IPS-18a (cell line): Measurements from ENCODE around the gene TRIML1.

Source experiments
- H3K27ac ChIP-seq: one replicate; pipeline ENCODE4 v1.5.1; 2013; ENCODE audit warnings: low read length
- H3K27me3 ChIP-seq: one replicate; pipeline ENCODE4 v1.6.1; 2013; ENCODE audit warnings: mild to moderate bottlenecking, low read length; ENCODE audit not compliant: control insufficient read depth, insufficient read depth
- H3K36me3 ChIP-seq: one replicate; pipeline ENCODE4 v1.6.1; 2013; ENCODE audit warnings: low read depth, low read length; ENCODE audit not compliant: control insufficient read depth
- H3K4me1 ChIP-seq: one replicate; pipeline ENCODE4 v1.6.1; 2013; ENCODE audit warnings: low read depth, low read length; ENCODE audit not compliant: control insufficient read depth
- H3K4me3 ChIP-seq: one replicate; pipeline ENCODE4 v1.5.1; 2013; ENCODE audit warnings: low read length
- H3K9ac ChIP-seq: one replicate; pipeline ENCODE4 v1.6.1; 2013; ENCODE audit warnings: mild to moderate bottlenecking, low read length, moderate library complexity
- H3K9me3 ChIP-seq: one replicate; pipeline ENCODE4 v1.6.1; 2013; ENCODE audit warnings: low read depth, low read length; ENCODE audit not compliant: control insufficient read depth

The TRIML1 gene

GRCh38 chr4:188121530-188121929, 17.7 kb upstream of the TRIML1 start:
- no peaks in the 10 kb centered on the region for H3K27me3 ChIP-seq
- H3K4me1 ChIP-seq: peaks cover 15% of the 10 kb centered on the region
- H3K4me3 ChIP-seq: no peak overlapping the region
- no peaks in the 10 kb centered on the region for H3K9me3 ChIP-seq
- no peak overlapping the region for H3K27ac ChIP-seq
- no peaks in the 10 kb centered on the region for H3K36me3 ChIP-seq
- H3K9ac ChIP-seq: no peak overlapping the region

- H3K36me3 ChIP-seq: no peaks in the 10 kb centered on the region
- no peak overlapping the region for H3K4me3 ChIP-seq
- H3K9ac ChIP-seq: no peak overlapping the region
- H3K4me1 ChIP-seq: peaks cover 4% of the 10 kb centered on the region
- no peaks in the 10 kb centered on the region for H3K27me3 ChIP-seq
- H3K9me3 ChIP-seq: no peaks in the 10 kb centered on the region
- H3K27ac ChIP-seq: no peak overlapping the region
Measured at GRCh38 chr4:188127214-188127874, 11.9 kb upstream of the TRIML1 start.

- H3K9me3 ChIP-seq: no peaks in the 10 kb centered on the region
- H3K36me3 ChIP-seq: no peaks in the 10 kb centered on the region
- H3K4me1 ChIP-seq: no peaks in the 10 kb centered on the region
- H3K27me3 ChIP-seq: no peaks in the 10 kb centered on the region
- H3K27ac ChIP-seq: no peak overlapping the region
- H3K9ac ChIP-seq: no peak overlapping the region
- H3K4me3 ChIP-seq: no peak overlapping the region
Measured at GRCh38 chr4:188130355-188130754, 8.9 kb upstream of the TRIML1 start.

- Histone ChIP-seq H3K36me3 (no peaks in the 10 kb centered on the region), H3K9me3 (no peaks in the 10 kb centered on the region), H3K9ac (no peak overlapping the region), H3K4me1 (no peaks in the 10 kb centered on the region), H3K27ac (no peak overlapping the region), H3K27me3 (no peaks in the 10 kb centered on the region), H3K4me3 (no peak overlapping the region)
Measured at GRCh38 chr4:188132232-188132631, 7.0 kb upstream of the TRIML1 start.

GRCh38 chr4:188138227-188138626, 1.0 kb upstream of the TRIML1 start:
- Histone ChIP-seq H3K4me3 (no peak overlapping the region), H3K27me3 (no peaks in the 10 kb centered on the region), H3K36me3 (no peaks in the 10 kb centered on the region), H3K27ac (no peak overlapping the region), H3K9me3 (no peaks in the 10 kb centered on the region), H3K4me1 (no peaks in the 10 kb centered on the region), H3K9ac (no peak overlapping the region)

- Histone ChIP-seq H3K4me1 (no peaks in the 10 kb centered on the region), H3K9me3 (no peaks in the 10 kb centered on the region), H3K27me3 (no peaks in the 10 kb centered on the region), H3K9ac (no peak overlapping the region), H3K36me3 (no peaks in the 10 kb centered on the region), H3K27ac (no peak overlapping the region), H3K4me3 (no peak overlapping the region)
Measured at GRCh38 chr4:188139671-188140070, 430 bp downstream of the TRIML1 start.

- Histone ChIP-seq H3K27ac (no peak overlapping the region), H3K4me1 (no peaks in the 10 kb centered on the region), H3K9me3 (no peaks in the 10 kb centered on the region), H3K36me3 (no peaks in the 10 kb centered on the region), H3K9ac (no peak overlapping the region), H3K27me3 (no peaks in the 10 kb centered on the region), H3K4me3 (no peak overlapping the region)
Measured at GRCh38 chr4:188143731-188144130, 4.5 kb downstream of the TRIML1 start.

- Histone ChIP-seq H3K27me3 (no peaks in the 10 kb centered on the region), H3K9me3 (no peaks in the 10 kb centered on the region)
Measured at GRCh38 chr4:188145601-188146000, 6.4 kb downstream of the TRIML1 start.

GRCh38 chr4:188146618-188147017, 7.4 kb downstream of the TRIML1 start:
- no peak overlapping the region for H3K9ac ChIP-seq
- H3K27me3 ChIP-seq: no peaks in the 10 kb centered on the region
- H3K9me3 ChIP-seq: no peaks in the 10 kb centered on the region
- no peaks in the 10 kb centered on the region for H3K36me3 ChIP-seq
- H3K27ac ChIP-seq: no peak overlapping the region
- no peaks in the 10 kb centered on the region for H3K4me1 ChIP-seq
- no peak overlapping the region for H3K4me3 ChIP-seq

More at GRCh38 chr4:188145601-188146000, 6.4 kb downstream of the TRIML1 start:
- Histone ChIP-seq H3K27ac (no peak overlapping the region), H3K4me3 (no peak overlapping the region), H3K4me1 (no peaks in the 10 kb centered on the region), H3K36me3 (no peaks in the 10 kb centered on the region), H3K9ac (no peak overlapping the region)

GRCh38 chr4:188147176-188147575, 7.9 kb downstream of the TRIML1 start:
- Histone ChIP-seq H3K9ac (no peak overlapping the region), H3K4me3 (no peak overlapping the region), H3K36me3 (no peaks in the 10 kb centered on the region), H3K27ac (no peak overlapping the region), H3K9me3 (no peaks in the 10 kb centered on the region), H3K27me3 (no peaks in the 10 kb centered on the region), H3K4me1 (no peaks in the 10 kb centered on the region)

- Histone ChIP-seq H3K9me3 (no peaks in the 10 kb centered on the region), H3K4me3 (no peak overlapping the region), H3K27me3 (no peaks in the 10 kb centered on the region), H3K9ac (no peak overlapping the region), H3K36me3 (no peaks in the 10 kb centered on the region), H3K4me1 (no peaks in the 10 kb centered on the region), H3K27ac (no peak overlapping the region)
Measured at GRCh38 chr4:188147776-188148175, 8.5 kb downstream of the TRIML1 start.

GRCh38 chr4:188154668-188155405, 15.6 kb downstream of the TRIML1 start:
- H3K4me1 ChIP-seq: no peaks in the 10 kb centered on the region
- H3K9me3 ChIP-seq: no peaks in the 10 kb centered on the region
- H3K27me3 ChIP-seq: no peaks in the 10 kb centered on the region
- no peaks in the 10 kb centered on the region for H3K36me3 ChIP-seq
- no peak overlapping the region for H3K4me3 ChIP-seq
- H3K27ac ChIP-seq: no peak overlapping the region
- H3K9ac ChIP-seq: no peak overlapping the region
